ENCODE measurements around the gene ABHD14A. TPM values are rescaled to one million over a fixed set of nuclear protein-coding genes. Genes with fewer than 3 reads are reported as not detected.

Gene ABHD14A
- polyA plus RNA-seq, 3 donors = 21.0 to 26.1 (median 26.0) TPM

Other genes starting within 250 kb of the ABHD14A start
- not detected for gene IQCF6, start 195.8 kb upstream of the ABHD14A start, polyA plus RNA-seq (ENCODE audit: insufficient read length in 3 of 3)
- not detected for gene IQCF2, start 113.4 kb upstream of the ABHD14A start, polyA plus RNA-seq (ENCODE audit: insufficient read length in 3 of 3)
- gene IQCF5, start 99.5 kb upstream of the ABHD14A start, polyA plus RNA-seq (ENCODE audit: insufficient read length in 3 of 3) = not detected
- not detected for gene IQCF1, start 71.7 kb upstream of the ABHD14A start, polyA plus RNA-seq (ENCODE audit: insufficient read length in 3 of 3)
- 10 to 100 TPM; 17.3 to 19.2 (median 17.5) TPM for gene RRP9, start 33.2 kb upstream of the ABHD14A start, polyA plus RNA-seq (ENCODE audit: insufficient read length in 3 of 3)
- gene PARP3, start 32.7 kb upstream of the ABHD14A start, polyA plus RNA-seq (ENCODE audit: insufficient read length in 3 of 3) = 10 to 100 TPM; 15.0 to 16.2 (median 16.2) TPM
- under 1 TPM; 0.36 to 0.49 (median 0.37) TPM for gene GPR62, start 19.7 kb upstream of the ABHD14A start, polyA plus RNA-seq (ENCODE audit: insufficient read length in 3 of 3)
- 10 to 100 TPM; 47.8 to 51.4 (median 49.5) TPM for gene PCBP4, start 7.6 kb upstream of the ABHD14A start, polyA plus RNA-seq (ENCODE audit: insufficient read length in 3 of 3)
- 10 to 100 TPM; 76.7 to 82.8 (median 80.5) TPM for gene ABHD14B, start 1.0 kb upstream of the ABHD14A start, polyA plus RNA-seq (ENCODE audit: insufficient read length in 3 of 3)
- 100 to 1,000 TPM in 2 of 3 donors, 10 to 100 TPM in 1; 87.7 to 123 (median 108) TPM for gene ACY1, start 8.5 kb downstream of the ABHD14A start, polyA plus RNA-seq (ENCODE audit: insufficient read length in 3 of 3)
- 1,000 to 10,000 TPM; 1,608 to 1,744 (median 1,623) TPM for gene RPL29, start 20.8 kb downstream of the ABHD14A start, polyA plus RNA-seq (ENCODE audit: insufficient read length in 3 of 3)
- gene DUSP7, start 81.5 kb downstream of the ABHD14A start, polyA plus RNA-seq (ENCODE audit: insufficient read length in 3 of 3) = 10 to 100 TPM; 15.2 to 18.1 (median 15.7) TPM
- 1 to 10 TPM; 7.0 to 8.2 (median 8.1) TPM for gene POC1A, start 179.4 kb downstream of the ABHD14A start, polyA plus RNA-seq (ENCODE audit: insufficient read length in 3 of 3)
- 10 to 100 TPM; 46.6 to 52.6 (median 48.8) TPM for gene ALAS1, start 223.1 kb downstream of the ABHD14A start, polyA plus RNA-seq (ENCODE audit: insufficient read length in 3 of 3)